ENCODE measurements around the gene ORMDL3.
"Not testable (repeated sequence)": the region's sequence is repeated elsewhere in the genome, so short reads cannot be mapped to it uniquely, and the experiment has no call there.

ORMDL3 gene

DNA sequence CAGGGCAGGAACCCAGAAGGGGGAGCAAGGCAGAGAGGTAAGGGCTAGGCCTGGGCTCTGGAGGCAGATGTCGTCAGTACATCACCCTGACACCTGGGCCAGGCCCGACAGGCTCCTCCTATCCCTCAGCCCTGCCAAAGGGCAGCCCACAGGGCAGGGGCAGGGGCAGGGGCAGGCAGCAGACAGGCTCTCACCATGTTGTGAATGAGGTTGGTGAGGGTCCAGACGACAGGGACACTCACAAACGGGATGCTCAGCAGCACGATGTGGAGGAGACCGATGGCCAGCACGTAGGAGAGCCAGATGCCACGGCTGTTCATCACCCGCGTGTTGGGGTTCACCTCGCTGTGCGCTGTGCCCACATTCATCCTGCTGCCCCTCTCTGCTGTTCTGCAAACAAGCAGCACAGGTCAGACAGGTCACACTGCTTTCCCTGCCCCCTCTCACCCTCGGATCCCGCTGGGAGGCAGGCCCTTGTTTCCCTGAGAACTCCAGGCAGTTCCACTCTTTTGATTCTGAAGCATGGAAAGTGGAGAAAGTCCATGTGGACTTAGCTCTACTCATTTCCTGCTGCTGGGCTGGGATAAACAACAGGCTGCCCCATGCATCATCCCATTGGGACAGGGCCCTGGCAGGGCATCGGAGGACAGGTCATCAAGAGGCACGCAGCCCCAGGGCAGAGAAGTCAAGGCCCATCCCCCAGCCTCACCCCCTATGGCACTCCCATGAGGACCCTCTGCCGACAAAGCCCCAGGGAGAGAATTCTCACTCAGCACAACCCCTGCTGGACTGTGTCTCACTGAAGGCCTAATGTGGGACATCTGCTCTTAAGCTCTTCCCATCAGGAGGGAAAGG is 3.3 kb downstream of the ORMDL3 start:
- no peak for FAIRE-seq

DNA sequence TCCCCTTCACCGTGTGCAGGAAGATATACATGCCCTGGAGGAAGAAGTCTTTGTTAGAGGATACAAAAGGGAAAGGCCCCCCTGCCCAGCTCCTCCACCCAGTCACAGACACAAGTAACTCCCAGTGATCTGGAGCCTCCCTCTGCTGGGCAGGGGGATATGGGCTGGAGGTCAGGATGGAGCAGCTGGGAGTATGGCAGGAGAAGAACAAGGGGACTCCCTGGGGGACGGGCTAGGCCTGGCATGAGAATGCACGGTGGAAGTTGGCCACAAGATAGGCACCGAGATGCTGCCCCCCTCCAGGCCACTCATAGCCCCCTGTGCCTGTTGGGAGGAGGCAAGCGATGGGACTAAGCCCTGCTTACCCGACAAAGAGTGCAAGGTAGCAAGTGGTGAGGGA is 4.2 kb downstream of the ORMDL3 start:
- FAIRE-seq, result no peak

DNA sequence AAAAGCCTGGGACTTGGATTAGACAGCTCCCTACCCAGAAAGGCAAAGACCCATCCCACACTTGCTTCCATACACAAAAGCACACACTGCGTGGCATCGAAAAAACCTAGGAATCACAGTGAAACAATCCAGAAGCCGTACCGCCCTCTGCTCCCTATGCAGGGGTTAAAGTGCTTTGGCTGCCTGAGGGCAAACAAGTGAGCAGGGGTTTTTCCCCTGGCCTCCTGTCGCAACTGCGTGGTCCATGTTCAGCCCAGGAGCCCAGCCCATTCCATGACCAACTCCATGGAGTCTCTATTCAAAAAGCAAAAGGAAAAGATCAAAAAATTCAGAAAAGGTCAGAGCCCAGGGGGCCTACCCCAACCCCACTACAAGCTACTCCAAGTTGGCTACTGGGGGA is 5.4 kb downstream of the ORMDL3 start:
- no peak for FAIRE-seq

DNA sequence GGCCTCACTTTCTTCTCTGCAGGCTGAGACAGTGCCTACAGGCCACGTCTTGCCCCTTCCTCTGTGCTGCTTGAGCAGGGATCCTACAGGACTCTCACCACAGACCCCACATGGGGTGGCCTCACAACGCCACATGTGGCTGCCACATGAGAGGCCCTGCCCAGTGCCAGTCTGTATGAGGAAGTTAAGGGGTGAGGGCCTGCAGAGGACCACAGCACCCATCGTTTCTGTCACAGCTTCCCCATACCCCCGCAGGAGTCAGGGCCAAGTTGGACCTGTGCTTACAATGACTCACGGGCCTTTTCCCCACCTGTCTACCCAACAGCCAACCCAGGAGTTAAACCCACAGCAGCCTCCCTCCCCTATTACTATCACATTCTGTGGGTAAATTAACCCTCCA is 6.1 kb downstream of the ORMDL3 start:
- no peak for FAIRE-seq

DNA sequence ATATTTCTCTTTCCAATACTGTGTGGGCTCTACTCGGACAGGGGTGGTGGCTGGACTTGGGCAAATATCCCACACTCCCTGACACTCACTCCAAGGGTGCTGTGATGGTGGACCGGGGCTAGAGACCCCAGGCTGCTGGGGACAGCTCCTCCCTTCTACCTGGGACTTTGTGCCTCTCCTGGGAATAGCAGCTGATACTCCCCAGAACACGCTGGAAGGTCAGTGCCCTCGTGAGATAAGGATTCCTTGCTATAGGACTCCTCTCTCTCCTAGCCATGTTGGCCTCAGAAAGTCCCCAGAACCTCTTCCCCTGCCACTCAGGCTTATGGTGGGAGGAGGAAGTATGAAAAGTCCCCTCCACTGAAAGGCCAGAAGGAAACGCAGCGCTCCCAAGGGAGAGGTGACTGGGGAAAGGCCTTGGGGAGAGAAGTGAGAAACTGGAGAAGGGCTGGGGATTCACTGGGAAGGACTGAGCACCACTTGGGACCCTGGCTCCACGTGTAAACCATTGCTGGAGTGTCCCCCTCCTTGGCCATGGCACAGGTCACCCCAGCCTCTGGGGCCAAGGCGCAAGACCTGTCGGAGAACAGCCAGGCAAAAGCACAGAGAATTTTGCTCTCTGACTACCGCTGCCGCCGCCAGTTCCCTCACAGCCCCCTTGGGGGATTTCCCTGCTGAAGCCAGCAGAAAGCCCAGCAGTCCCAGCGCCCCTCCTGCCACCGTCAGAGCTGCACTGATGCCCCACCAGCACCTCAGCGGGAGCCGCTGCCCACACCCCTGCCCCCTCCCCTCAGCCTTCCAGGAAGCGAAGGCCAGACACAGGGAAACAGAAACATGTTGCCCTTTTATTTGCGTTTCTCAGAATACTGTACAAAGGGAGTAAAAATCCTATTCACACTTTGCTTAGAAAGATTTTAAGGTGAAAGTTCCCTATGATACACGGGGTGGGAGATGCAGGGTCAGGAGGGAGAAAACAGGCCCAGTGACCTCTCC is 6.9 kb downstream of the ORMDL3 start:
- FAIRE-seq, result no peak

DNA sequence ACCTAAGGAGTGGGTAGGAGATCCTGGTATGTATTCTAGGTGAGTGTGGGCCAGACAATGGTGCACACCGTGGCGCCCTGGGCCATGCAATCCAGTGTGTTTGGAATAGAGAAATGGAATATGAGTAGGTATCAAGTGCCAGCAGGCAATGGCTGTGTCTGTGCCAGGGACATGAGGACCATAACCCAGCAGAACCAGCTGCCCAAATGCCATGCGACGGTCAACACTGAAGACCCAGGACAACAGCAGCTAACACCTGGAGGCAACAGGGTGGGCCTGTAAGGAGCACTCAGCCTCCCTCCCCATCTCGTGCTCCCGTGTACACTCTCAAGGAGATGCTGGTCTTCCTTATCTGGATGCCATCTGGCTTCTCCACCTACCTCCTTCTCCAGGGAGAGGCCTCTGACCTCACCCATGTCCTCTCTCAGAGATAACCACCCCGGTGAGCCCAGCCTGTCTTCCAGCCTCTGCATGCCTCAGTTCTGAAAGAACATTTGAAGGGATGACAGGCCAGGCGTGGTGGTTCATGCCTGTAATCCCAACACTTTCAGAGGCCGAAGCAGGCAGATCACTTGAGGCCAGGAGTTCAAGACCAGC is 8.2 kb downstream of the ORMDL3 start:
- FAIRE-seq, result no peak

DNA sequence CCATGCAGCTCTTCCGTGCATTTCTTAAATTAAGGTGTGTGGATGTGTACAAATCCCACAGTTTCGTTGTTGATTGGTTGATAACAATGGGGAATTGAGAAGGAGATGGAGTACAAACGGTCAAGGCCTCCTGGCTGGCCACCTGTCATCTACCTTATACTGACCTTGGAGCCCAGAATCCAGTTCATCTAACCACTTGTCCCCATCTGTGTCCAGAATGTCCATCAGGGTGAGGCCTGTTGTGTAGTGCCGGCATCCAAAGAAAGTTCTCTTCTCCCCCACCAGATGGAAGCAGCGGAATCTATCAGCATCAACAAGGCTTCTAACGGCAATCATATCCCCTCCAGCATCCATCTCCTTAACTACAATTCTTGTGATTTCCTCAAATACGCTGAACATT is 10.5 kb downstream of the ORMDL3 start:
- FAIRE-seq, result no peak

DNA sequence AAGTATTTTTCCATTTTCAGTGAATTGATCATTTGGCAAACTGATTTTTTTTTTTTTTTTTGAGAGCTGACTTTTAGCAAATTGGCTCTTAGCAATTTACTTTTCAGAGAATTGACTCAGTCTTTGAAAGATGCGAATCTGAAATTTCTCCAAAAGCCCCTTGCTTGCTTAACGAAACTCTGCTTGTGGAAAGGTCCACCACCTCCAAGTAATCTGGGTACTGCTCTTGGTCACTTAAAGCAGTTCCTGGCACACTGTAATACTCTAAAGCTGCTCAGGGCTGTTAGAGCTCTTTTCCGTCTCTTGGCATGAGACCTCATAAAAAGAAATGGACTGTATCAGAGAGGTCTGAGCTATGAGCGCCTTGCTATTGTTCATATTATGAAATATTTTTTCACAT is 11.8 kb downstream of the ORMDL3 start:
- FAIRE-seq, result no peak

DNA sequence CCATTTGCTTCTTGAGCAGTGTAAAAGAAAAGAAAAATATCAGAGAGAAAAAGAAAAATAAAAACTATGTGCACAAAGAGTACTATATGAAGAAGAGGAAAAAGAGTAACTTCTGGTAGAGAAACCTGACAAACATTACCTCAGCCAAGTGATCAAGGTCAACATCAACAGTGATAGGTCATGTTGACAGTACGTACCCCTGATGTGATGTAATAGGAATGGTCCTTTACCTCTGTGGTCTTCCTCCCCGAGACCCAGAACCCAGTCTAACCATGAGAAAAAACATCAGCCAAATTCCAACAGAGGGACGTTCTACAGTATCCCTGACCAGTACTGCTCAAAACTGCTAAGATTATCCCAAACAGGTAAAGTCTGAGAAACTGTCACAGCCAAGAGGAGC is 13.4 kb downstream of the ORMDL3 start:
- FAIRE-seq, result no peak

DNA sequence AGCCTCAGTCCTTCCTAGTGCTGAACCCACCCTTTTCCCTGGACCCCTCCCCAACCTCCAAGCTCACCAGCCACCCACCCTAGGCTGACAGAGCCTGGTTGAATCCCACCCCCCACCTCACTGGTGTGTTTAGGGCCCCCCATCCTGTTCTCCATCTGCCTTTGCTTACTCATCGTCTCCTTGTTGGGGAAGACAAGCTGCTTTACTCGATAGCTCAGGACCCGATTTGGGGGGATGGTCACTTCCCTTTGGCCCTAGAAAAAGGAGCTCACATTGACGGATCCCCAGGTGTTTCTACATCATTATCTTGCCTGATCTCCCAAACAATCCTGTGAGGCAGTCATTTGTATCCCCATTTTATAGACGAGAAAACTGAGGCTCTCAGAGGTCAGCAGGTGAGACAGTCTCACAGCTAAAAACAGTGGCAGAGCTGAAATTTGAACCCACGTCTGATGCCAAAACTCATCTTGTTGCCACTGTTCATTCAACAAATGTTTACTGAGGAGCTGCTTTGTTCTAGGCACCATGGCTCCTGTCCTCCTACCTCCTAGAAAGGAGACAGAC is 18.5 kb downstream of the ORMDL3 start:
- FAIRE-seq, result no peak

DNA sequence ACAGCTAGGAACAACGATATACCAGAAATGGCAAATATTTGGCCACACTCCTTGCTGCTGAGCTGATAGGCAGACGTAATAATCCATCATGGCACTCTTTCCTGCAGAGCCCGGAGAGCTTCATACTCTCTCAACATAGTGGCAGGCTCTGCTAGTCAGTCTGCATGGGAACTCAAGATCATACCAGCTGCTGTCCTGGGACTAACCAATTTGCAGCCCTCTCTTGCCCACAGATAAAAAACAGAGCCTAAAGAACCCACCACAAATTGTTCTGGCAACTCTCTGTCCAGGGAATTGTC is 22.5 kb downstream of the ORMDL3 start:
- FAIRE-seq, result no peak

DNA sequence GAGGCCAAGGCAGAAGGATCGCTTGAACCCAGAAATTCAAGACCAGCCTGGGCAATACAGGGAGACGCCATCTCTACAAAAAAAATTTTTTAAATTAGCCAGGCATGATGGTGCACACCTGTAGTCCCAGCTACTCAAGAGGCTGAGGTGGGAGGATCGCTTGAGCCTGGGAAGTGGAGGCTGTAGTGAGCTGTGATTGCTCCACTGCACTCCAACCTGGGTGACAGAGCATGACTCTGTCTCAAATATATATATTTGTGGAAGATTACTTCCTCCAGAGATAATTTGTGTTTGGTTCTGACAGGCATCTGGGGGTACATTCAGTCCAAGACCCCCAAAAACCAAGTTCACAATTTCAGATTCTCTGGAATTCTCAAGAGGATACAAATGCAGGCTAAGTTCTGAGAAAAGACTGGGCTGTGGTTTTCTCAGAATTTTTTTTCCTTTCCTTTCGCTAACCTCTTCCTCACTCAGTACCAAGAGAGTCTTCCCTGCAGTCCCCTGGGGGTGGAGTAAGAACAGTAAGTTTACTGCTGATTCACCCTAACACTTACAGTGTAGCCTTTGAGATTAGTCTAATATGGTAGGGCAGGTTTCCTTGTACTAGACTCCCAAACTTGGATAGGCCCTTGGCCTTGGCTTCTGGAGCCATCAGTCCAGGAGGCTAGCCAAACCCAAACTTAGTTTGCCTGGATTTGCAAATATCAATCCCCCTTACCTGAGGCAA is 24.1 kb downstream of the ORMDL3 start:
- FAIRE-seq, result no peak

DNA sequence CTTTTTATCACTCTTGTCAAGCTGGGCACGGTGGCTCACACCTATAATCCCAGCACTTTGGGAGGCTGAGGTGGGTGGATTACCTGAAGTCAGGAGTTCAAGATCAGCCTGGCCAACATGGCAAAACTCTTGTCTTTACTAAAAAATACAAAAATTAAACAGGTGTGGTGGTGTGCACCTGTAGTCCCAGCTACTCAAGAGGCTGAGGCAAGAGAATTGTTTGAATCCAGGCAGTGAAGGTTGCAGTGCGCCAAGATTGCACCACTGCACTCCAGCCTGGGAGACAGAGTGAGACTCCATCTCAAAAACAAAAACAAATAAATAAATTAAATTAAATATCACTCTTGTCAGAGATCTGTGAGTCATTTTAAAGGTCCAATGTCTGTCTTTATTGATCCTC is 25.4 kb downstream of the ORMDL3 start:
- not testable (repeated sequence) for FAIRE-seq

DNA sequence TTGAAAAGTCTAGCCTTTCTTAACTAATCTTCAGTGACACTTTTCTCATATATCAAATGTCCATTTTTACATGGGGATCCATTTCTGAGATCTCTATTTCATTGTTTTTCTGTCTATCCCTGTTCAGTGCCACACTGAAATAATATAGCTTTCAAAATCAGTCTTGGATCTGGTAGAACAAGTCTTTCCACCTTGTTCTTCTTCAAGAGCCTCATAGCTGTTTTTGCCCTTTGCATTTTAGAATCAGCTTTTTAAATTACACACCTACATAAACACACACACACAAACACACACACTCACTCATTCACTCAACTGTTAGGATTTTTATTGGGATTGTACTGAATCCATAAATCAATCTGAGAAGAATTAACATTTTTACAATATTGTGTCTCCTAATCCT is 28.2 kb downstream of the ORMDL3 start:
- no peak for FAIRE-seq

DNA sequence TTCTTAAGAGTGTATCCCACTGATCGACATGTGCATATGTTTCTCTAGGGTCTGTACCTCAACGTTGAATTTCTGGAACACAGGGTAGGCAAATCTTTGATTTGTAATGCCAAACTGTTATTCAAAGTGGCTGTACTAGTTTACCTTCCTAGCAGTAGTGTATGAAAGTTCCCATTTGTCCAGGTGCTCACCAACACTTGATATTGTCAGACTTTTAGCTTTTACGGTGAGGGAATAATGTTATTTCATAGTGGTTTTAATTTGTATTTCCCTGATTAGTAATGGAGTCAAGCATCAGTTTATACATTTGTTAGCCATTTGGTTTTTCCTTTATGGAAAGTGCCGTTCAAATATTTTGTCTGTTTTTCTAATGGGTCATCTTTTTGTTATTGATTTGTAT is 29.3 kb downstream of the ORMDL3 start:
- FAIRE-seq, result no peak

DNA sequence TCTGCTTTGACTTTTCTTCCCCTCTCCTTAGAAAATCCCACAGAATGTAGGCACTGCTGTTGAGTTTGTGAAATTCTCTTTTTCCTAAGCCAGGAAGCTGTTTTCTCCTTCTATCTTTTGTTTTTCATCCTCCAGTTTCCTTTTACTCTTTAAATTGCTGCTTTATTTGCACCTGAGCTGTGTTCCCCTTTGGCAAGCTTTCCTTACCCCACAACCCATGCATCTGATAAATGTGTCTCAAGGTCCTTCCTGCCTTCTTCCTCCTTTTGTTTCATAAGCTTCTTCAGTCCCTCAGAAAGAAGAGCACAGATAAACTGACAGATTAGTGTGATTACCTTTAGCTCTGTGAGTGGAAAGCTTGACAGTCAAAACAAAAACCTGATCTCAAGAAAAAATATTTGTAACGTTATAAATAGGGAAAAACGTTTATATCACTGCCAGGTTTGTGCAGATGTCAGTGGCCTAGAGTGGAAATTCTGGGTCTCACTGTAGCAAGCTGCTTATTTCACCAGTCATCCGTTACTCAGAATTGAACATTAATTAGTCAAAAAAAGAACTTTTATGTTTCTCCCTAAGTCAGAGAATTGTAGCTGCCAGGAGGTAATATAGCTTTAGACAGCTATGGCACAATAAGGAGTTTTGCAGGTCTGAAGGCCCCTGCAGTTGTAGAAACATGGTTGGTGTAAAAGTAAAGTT is 32.6 kb downstream of the ORMDL3 start:
- no peak for FAIRE-seq

DNA sequence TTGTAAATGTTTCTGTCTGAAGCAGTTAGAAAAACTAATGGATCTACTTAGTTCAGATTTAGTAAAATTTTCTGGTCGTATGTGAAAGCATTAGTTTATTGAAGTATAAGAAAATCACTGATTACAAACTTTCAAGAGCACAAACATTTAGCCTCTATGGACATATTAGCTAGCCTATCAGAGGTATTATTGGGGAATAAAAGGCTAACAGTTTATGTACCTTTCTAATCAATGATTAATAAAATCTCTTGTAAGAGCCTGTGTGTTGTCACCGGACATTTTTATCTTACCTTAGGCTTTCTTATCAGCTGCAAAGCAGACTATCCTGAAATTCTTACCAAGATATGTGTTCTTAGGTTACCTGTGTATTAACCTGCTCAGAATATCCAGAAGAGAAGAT is 38.2 kb downstream of the ORMDL3 start:
- FAIRE-seq, result no peak

DNA sequence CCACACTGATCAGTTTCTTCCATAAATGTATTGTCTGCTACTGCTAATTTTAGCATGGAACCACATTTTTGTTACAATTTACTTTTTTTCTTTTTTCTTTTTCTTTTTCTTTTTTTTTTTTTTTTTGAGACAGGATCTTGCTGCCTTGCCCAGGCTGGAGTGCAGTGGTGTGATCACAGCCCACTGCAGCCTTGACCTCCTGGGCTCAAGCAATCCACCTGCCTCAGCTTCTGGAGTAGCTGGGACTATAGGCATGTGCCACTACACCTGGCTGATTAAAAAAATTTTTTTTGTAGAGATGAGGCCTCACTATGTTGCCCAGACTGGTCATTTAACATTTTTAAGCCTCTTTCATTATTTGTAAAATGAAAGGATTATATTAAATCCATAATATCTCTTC is 40.3 kb downstream of the ORMDL3 start:
- no peak for FAIRE-seq

DNA sequence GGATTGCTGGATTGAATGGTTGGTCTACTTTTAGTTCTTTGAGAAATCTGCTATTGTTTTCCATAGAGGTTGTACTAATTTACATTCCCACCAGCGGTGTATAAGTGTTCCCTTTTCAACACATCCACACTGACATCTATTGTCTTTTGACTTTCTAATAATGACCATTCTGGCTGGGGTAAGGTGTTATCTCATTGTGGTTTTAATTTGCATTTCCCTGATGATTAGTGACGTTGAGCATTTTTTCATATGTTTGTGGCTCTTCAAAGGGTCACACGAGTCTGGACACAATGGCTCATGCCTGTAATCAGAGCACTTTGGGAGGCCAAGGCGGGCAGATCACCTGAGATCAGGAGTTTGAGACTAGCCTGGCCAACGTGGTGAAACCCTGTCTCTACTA is 41.3 kb downstream of the ORMDL3 start:
- FAIRE-seq, result not testable (repeated sequence)

DNA sequence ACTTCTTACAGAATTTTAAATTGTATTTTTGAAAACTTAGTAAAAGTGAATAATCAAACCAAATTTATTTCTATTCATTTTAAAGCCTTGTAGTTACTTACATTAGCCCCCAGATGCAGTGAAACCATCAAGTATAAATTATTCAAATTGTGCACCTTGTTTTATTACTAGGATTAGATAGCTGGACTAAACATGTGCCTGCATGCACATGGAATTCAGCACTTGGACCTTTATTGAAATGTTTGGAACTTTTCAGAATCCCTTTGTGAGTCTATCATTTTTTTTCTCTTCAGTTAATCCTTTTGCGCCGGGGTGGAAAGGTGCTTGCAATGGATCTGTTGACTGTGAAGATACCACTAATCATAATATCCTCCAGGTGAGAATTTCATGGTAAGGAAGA is 54.6 kb downstream of the ORMDL3 start:
- FAIRE-seq, result peak; percentile 87

DNA sequence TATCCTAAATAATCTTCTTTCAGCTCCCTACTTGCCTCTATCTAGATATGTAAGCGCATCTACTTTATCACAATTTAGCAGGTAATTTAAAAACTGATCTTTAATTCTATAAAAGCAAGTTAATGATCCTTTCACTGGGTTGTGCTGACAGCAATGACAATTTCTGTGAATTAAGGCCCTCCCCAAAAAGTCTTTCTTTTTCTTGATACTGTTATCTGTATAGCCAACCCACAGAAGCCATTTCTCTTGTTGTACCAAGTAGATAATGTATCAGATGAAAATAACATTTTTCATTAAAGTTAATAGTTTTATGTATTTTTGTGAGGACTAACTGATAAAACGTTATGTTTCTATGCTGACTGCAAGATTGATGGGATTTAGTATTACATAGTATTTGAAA is 55.6 kb downstream of the ORMDL3 start:
- no peak for FAIRE-seq

Data from TTC549 (cell line).